LNCAP (cell line): ENCODE measurements around the gene DOCK1.

ENCODE experiments used
- TF ChIP-seq, protein P1 (sequence below): fragments of 450-650 bp; IDR thresholded peaks from 2 replicates; pipeline ENCODE4 v1.5.1; 2017; ENCODE audit warnings: mild to moderate bottlenecking

Gene DOCK1

DNA sequence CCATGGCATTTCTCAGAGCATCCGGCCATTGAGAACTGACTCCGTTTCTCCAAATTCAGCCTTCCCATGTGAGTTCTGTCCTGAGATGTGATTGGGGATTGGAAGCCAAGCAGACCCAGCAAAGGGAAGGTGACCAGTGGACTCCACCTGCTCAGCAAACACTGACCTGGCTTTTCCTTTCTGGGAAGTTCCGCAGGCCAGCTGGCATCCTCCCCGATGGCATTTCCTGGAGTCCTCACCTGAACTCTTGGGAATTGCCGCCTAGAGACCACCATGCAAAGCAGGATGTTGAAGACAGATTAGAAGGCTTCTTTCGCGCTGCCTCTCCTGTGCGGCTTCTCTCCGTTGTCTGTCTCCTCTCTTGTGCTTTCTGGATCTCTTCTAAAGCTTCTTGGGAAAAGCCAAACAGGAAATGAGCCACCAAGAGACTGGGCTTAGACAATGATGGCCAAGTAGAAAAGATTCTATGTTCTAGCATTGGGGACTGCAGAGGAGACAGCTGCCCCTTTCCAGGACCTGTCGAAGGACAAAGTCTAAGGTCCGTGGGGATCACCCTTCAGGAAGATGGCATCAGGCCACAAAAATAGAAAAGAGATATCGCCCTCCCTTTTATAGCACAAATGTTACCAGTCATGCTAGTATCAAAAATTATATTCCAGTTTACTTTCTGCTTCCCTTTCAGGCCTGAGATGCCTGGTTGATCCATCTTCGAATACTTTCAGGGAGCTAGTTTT lies 394.9 kb downstream of the DOCK1 start:
- TF ChIP-seq, protein P1, sequence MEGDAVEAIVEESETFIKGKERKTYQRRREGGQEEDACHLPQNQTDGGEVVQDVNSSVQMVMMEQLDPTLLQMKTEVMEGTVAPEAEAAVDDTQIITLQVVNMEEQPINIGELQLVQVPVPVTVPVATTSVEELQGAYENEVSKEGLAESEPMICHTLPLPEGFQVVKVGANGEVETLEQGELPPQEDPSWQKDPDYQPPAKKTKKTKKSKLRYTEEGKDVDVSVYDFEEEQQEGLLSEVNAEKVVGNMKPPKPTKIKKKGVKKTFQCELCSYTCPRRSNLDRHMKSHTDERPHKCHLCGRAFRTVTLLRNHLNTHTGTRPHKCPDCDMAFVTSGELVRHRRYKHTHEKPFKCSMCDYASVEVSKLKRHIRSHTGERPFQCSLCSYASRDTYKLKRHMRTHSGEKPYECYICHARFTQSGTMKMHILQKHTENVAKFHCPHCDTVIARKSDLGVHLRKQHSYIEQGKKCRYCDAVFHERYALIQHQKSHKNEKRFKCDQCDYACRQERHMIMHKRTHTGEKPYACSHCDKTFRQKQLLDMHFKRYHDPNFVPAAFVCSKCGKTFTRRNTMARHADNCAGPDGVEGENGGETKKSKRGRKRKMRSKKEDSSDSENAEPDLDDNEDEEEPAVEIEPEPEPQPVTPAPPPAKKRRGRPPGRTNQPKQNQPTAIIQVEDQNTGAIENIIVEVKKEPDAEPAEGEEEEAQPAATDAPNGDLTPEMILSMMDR, result no peak

GRCh38 chr10:127300868-127301321 lies 395.7 kb downstream of the DOCK1 start:
- TF ChIP-seq, protein P1, result no peak

GRCh38 chr10:127302343-127302742 lies 397.1 kb downstream of the DOCK1 start:
- TF ChIP-seq, protein P1, result no peak

DNA sequence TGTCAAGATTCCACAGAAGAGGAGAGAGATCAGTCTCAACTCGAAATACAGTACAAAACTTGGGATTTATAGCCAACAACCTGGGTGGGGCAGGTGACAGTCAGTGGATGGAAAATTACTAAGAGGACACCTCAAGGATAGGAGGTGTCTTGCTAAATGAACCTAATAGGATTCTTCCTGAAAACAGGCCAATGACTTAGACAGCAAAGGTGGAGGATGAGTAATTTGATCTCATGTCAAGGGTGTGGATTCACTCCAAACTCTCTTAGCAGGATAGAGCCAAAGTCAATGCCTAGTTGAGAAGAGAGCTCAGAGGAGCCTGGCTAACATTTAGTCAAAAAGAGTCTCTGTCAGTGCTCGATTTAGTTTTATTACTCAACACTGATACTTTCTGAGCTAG lies 397.9 kb downstream of the DOCK1 start:
- TF ChIP-seq, protein P1, result no peak

GRCh38 chr10:127303746-127304145 lies 398.5 kb downstream of the DOCK1 start:
- TF ChIP-seq, protein P1, result no peak

- TF ChIP-seq, protein P1, result no peak
Measured at GRCh38 chr10:127306479-127306878, 401.3 kb downstream of the DOCK1 start.

DNA sequence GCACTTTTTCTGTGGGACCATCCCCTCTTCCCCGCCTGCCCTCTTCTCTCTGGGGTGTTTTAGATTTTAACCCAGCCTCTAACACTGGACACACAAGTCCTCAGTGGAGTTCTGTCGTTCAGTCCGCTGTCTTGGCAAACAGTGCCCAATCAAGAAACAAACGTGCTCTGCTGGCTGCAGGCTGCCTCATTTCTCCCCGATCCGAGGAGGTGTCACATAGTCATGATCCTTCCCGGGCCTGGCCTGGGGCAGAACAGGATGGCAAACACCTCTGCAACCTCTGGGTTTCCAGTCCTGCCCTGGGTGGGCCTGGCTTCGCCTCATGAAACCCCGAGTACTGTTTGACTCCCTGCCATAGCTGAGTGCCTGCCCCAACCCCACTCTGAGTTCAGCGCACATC lies 402.1 kb downstream of the DOCK1 start:
- TF ChIP-seq, protein P1, result no peak
